Adrenal gland (tissue), 5 donors: ENCODE measurements around the gene POLR1G.

Experiments
- POLR2A ChIP-seq, 2 donors: fragments of 450-650 bp; IDR thresholded peaks; one replicate each; pipeline ENCODE4 v1.6.1; 2017; ENCODE audit warnings: antibody characterized with exemption in 2 of 2, mild to moderate bottlenecking in 2 of 2, moderate library complexity in 1 of 2
- TF ChIP-seq, protein P1 (sequence below), 6 experiments: fragments of 450-650 bp in 4 of 6; fragments of 200-600 bp in 2 of 6; sonication (generic) in 1 of 6; IDR thresholded peaks; 1 replicate in 5 of 6; 2 replicates in 1 of 6; pipeline versions ENCODE4 v1.5.1 to v1.8.0; 2016 to 2021; ENCODE audit warnings: antibody characterized with exemption in 6 of 6, mild to moderate bottlenecking in 2 of 6, moderate library complexity in 1 of 6
- donor health status: DM: no; HTN: no; CAD: no.

DNA sequence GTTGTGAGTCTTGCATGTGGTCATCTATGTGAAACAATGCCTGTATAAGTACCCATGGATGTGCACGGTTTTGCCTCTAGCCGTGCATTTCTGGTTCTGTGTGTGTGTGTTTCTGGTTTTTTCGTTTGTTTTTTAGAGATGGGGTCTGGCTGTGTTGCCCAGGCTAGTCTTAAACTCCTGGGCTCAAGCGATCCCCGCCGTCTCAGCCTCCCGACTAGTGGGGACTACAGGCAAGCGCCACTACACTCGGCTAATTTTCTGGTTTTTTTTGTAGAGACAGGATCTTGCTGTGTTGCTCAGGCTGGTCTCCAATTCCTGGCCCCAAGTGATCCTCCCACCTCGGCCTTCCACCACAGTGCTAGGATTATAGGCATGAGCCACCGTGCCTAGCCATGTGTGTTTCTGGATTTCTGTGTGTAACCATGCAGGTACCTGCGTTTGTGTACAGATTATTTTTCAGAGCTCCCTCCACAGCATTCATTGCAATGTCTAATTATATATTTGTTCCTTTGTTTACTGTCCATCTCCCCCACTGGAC, 45.5 kb downstream of the POLR1G start:
- TF ChIP-seq, protein P1, sequence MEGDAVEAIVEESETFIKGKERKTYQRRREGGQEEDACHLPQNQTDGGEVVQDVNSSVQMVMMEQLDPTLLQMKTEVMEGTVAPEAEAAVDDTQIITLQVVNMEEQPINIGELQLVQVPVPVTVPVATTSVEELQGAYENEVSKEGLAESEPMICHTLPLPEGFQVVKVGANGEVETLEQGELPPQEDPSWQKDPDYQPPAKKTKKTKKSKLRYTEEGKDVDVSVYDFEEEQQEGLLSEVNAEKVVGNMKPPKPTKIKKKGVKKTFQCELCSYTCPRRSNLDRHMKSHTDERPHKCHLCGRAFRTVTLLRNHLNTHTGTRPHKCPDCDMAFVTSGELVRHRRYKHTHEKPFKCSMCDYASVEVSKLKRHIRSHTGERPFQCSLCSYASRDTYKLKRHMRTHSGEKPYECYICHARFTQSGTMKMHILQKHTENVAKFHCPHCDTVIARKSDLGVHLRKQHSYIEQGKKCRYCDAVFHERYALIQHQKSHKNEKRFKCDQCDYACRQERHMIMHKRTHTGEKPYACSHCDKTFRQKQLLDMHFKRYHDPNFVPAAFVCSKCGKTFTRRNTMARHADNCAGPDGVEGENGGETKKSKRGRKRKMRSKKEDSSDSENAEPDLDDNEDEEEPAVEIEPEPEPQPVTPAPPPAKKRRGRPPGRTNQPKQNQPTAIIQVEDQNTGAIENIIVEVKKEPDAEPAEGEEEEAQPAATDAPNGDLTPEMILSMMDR (IDR thresholded peaks at IDR 0.05), result no peak
- no peak for TF ChIP-seq POLR2A (IDR thresholded peaks at IDR 0.05)
